Psoas muscle (tissue), 8 donors: ENCODE measurements around the gene PICALM. TPM values are rescaled to one million over a fixed set of nuclear protein-coding genes. Genes with fewer than 3 reads are reported as not detected.
A peak's percentile ranks its signal among the peaks of the same experiment; 100 is the strongest.

ENCODE experiments used
- ATAC-seq, 4 donors: fragments of 200-7000 bp; cut with Tn5 transposase; one replicate each; pipeline ENCODE4 v1.9.1; 2020; ENCODE audit warnings: moderate library complexity in 3 of 4, mild to moderate bottlenecking in 2 of 4
- DNase-seq, 2 donors: peaks; one replicate each; pipeline ENCODE4 v3.0.0-alpha.2; 2020
- H3K27ac ChIP-seq: fragments of 200-600 bp; one replicate; pipeline ENCODE4 v1.8.0; 2022
- H3K27me3 ChIP-seq, 3 donors: fragments of 200-600 bp in 1 of 3; one replicate each; pipeline versions ENCODE4 v1.6.1 to v1.8.0; 2013 to 2022; ENCODE audit warnings: low read length in 2 of 3, mild to moderate bottlenecking in 2 of 3, moderate library complexity in 1 of 3; ENCODE audit not compliant: insufficient read depth in 3 of 3
- H3K36me3 ChIP-seq, 2 donors: fragments of 200-600 bp in 1 of 2; one replicate each; pipeline versions ENCODE4 v1.6.1 to v1.8.0; 2013 to 2022; ENCODE audit warnings: low read depth in 1 of 2, mild to moderate bottlenecking in 1 of 2, moderate library complexity in 1 of 2; ENCODE audit not compliant: insufficient read depth in 1 of 2
- H3K4me1 ChIP-seq: fragments of 200-600 bp; one replicate; pipeline ENCODE4 v1.8.0; 2022
- H3K4me3 ChIP-seq: fragments of 200-600 bp; one replicate; pipeline ENCODE4 v1.8.0; 2022; ENCODE audit warnings: mild to moderate bottlenecking
- H3K9me3 ChIP-seq: fragments of 200-600 bp; one replicate; pipeline ENCODE4 v1.8.0; 2022
- WGBS, 3 donors: extraction: QIAGEN DNeasy Blood & Tissue Kit; methylation state at CpG; one replicate each; pipeline versions ENCODE4 v1.1.6 to v1.1.7; 2013; 5-methylcytosine and 5-hydroxymethylcytosine counted together
- intact Hi-C, 2 donors: fragments of 100-400 bp; cut with DNase I; formaldehyde crosslinking; loops; one replicate each; pipeline versions ENCODE4 v1.11.0 to v1.14.2; 2022
- polyA plus RNA-seq, 3 donors: library from polyadenylated mRNA; stranded (reverse); fragments of 200-250 nt; gene quantifications; one replicate each; pipeline ENCODE4 v1.2.3, GENCODE V29; 2013
- total RNA-seq, 4 donors: library from RNA; stranded (reverse); fragmentation: NEBNext Ultra II Directional in 2 of 4; extraction: Animal tissue kit (Norgen Biotek cat#: 25700) in 2 of 4; gene quantifications; one replicate each; pipeline versions ENCODE4 v1.2.1 to v1.2.4, GENCODE V29; 2021 to 2023
- TF ChIP-seq, protein P1 (sequence below): fragments of 200-600 bp; IDR thresholded peaks from one replicate; pipeline ENCODE4 v1.8.0; 2022; ENCODE audit warnings: antibody characterized with exemption
- donor health status: healthy with polysubstance abuse.
- donor health status: DM: no; HTN: no; CAD: no; lungs with moderate emphysema.
- donor health status: Bipolar disorder and iron deficiency.
- donor health status: healthy.
- donor health status: DM: yes; HTN: yes; CAD: no.
- donor health status: DM: no; HTN: no; CAD: no.
- donor health status: DM: no; HTN: no; CAD: no.
- donor health status: DM: yes; HTN: yes; CAD: no.

PICALM gene
- total and polyA plus RNA-seq, 7 donors: 42.0 to 123 (median 89.1) TPM

DNA sequence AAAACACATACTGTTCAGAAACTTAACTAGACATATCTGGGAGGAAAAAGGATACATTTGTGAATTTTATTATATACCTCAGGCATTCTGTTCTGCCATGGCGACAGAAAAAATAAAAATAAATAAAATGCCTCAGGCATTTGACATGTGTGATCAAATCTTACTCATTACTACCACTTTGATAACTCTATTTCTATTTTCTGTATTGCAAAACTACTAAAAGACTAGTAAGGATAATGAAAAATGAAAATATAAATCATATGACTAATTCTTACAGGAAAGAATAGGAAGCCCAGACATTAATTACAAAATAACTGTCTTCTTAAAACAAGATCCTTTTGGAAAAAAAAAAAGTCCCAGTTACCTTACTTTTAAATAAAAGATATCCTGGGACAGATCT is 5.3 kb downstream of the PICALM start:
- peaks cover 69% of the 10 kb centered on the region for H3K4me1 ChIP-seq
- ATAC-seq (no peak), DNase-seq (no peak)
- intact Hi-C loops: loop anchor here in 1 of 2 donors (10.0 kb wide), 1 partner anchor 49 kb away; no protein-coding TSS in a partner anchor
- WGBS, 3 donors: 59 to 64% (median 64%) methylated on average over 1 of the region's 1 CpG
- peak overlapping the region; percentile 96 for H3K4me3 ChIP-seq
- TF ChIP-seq, protein P1, sequence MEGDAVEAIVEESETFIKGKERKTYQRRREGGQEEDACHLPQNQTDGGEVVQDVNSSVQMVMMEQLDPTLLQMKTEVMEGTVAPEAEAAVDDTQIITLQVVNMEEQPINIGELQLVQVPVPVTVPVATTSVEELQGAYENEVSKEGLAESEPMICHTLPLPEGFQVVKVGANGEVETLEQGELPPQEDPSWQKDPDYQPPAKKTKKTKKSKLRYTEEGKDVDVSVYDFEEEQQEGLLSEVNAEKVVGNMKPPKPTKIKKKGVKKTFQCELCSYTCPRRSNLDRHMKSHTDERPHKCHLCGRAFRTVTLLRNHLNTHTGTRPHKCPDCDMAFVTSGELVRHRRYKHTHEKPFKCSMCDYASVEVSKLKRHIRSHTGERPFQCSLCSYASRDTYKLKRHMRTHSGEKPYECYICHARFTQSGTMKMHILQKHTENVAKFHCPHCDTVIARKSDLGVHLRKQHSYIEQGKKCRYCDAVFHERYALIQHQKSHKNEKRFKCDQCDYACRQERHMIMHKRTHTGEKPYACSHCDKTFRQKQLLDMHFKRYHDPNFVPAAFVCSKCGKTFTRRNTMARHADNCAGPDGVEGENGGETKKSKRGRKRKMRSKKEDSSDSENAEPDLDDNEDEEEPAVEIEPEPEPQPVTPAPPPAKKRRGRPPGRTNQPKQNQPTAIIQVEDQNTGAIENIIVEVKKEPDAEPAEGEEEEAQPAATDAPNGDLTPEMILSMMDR: no peak
- no peaks in the 10 kb centered on the region for H3K36me3 ChIP-seq
- H3K27me3 ChIP-seq: no peaks in the 10 kb centered on the region
- no peaks in the 10 kb centered on the region for H3K9me3 ChIP-seq
- H3K27ac ChIP-seq: peak overlapping the region; percentile 98

DNA sequence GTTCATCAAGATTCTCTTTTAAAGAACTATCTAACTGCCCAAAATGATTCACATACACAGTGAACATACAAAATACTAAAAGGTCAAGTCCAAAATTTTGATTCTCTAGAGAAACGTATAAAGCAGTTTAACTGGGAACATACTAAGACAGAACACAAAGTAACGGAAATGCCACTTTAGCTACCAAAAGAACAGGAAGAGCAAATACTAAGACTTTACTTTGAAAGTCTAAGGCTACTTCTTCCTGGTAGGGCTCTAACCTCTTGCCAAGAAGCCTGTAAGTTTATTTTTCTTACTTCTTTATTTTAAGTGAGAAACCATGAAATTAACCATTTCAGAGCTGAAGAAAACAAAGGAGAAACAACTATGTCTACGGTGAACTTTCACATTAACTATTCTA is 6.2 kb downstream of the PICALM start:
- TF ChIP-seq, protein P1: no peak
- intact Hi-C loops: loop anchor here in 1 of 2 donors (10.0 kb wide), 1 partner anchor 48 kb away; no protein-coding TSS in a partner anchor
- H3K27ac ChIP-seq: peak overlapping the region; percentile 98
- no peaks in the 10 kb centered on the region for H3K9me3 ChIP-seq
- peak in 1 of 4 donors; percentile 24 for ATAC-seq
- no peaks in the 10 kb centered on the region for H3K27me3 ChIP-seq
- peaks cover 78% of the 10 kb centered on the region for H3K4me1 ChIP-seq
- WGBS, 3 donors: 38 to 56% (median 49%) methylated on average over 3 of the region's 3 CpGs
- peak overlapping the region; percentile 96 for H3K4me3 ChIP-seq
- DNase-seq: no peak
- H3K36me3 ChIP-seq: no peaks in the 10 kb centered on the region

DNA sequence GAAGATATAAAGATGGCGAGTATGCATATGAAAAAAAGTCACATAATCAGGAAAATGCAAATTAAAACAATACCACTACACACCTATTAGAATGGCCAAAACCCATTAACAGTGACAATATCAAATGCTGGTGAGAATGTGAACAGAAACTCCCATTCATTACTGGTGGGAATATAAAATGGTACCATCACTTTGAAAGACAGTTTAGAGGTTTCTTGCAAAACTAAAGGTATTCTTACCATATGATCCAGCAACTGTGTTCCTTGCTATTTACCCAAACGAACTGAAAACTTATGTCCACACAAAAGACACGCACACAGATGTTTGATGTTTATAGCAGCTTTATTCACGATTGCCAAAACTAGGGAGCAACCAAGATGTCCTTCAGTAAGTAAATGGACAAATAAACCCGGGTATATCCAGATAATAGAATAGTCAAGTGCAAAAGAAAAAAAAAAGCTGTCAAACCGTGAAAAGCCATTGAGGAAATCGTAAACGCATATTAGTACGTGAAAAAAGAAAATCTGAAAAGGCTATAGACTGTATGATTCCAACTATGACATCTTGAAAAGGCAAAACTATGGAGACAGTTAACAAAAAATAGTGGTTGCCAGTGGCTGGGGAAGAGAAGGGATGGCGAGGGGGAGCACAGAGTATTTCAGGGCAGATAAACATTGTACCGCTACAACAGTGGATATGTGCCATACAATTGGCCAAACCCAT is 7.2 kb downstream of the PICALM start:
- H3K4me3 ChIP-seq: peak overlapping the region; percentile 96
- no peak for ATAC-seq
- no peak overlapping the region for H3K27ac ChIP-seq
- DNase-seq: no peak
- H3K9me3 ChIP-seq: no peaks in the 10 kb centered on the region
- WGBS, 3 donors: 86 to 88% (median 87%) methylated on average over 11 of the region's 11 CpGs
- intact Hi-C loops: loop anchor here in 1 of 2 donors (10.0 kb wide), 1 partner anchor 47 kb away; no protein-coding TSS in a partner anchor
- TF ChIP-seq, protein P1: no peak
- no peaks in the 10 kb centered on the region for H3K36me3 ChIP-seq
- no peaks in the 10 kb centered on the region for H3K27me3 ChIP-seq
- peaks cover 81% of the 10 kb centered on the region for H3K4me1 ChIP-seq

DNA sequence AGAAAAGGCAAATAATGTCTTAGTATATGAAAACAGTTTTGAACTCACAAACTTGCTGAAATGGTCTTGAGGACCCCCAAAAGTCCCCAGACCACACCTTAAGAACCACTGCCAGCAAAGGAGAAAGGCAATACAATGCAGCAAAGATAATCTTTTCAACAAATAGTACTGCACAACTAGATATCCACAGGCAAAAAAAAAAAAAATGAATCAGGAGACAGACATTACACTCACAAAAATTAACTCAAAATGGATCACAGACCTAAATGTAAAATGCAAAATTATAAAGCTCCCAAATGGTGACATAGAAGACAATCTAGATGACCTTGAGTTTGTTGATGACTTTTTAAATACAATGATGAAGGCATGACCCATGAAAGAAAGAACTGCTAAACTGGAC is 8.3 kb downstream of the PICALM start:
- H3K9me3 ChIP-seq: no peaks in the 10 kb centered on the region
- no peak overlapping the region for H3K4me3 ChIP-seq
- H3K27me3 ChIP-seq: no peaks in the 10 kb centered on the region
- no peak for DNase-seq
- no peak overlapping the region for H3K27ac ChIP-seq
- H3K4me1 ChIP-seq: peaks cover 84% of the 10 kb centered on the region
- intact Hi-C loops: loop anchor here in 1 of 2 donors (10.0 kb wide), 1 partner anchor 46 kb away; no protein-coding TSS in a partner anchor
- no peaks in the 10 kb centered on the region for H3K36me3 ChIP-seq
- ATAC-seq: no peak
- TF ChIP-seq, protein P1: no peak

DNA sequence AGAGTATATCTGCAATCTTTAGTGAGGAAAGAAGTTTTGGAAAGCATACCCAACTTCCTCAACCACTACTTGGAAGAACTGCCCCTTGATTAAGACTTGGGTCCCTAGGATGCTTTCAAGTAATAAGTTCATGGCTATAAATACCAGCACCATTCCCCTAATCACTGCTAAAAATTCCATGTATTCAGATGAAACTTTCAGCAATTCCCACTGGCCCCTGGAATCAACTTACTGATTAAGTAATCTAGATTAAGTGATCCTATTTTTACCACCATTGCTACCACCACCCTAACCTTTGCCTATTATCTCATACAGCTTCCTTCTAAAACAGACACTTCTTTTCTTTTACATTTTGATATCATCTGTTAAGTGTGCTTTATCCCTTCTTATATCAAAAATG is 10.5 kb downstream of the PICALM start:
- Histone ChIP-seq H3K36me3 (no peaks in the 10 kb centered on the region), H3K27me3 (no peaks in the 10 kb centered on the region), H3K4me3 (peak overlapping the region; percentile 0), H3K9me3 (no peaks in the 10 kb centered on the region), H3K4me1 (peaks cover 75% of the 10 kb centered on the region), H3K27ac (peak overlapping the region; percentile 31)
- DNase-seq (no peak), ATAC-seq (peak in 3 of 4 donors; percentile 35 to 48 (median 35))
- intact Hi-C loops: no loop called here
- TF ChIP-seq, protein P1: no peak
